HG03039 (cell line): ENCODE data around the gene IRF1.

Experiments used
- ATAC-seq: cut with Tn5 transposase; IDR thresholded peaks from one replicate; pipeline ENCODE4 v1.9.1; 2021; ENCODE audit warnings: mild to moderate bottlenecking, moderate library complexity; ENCODE audit not compliant: unreplicated experiment

IRF1 gene

DNA sequence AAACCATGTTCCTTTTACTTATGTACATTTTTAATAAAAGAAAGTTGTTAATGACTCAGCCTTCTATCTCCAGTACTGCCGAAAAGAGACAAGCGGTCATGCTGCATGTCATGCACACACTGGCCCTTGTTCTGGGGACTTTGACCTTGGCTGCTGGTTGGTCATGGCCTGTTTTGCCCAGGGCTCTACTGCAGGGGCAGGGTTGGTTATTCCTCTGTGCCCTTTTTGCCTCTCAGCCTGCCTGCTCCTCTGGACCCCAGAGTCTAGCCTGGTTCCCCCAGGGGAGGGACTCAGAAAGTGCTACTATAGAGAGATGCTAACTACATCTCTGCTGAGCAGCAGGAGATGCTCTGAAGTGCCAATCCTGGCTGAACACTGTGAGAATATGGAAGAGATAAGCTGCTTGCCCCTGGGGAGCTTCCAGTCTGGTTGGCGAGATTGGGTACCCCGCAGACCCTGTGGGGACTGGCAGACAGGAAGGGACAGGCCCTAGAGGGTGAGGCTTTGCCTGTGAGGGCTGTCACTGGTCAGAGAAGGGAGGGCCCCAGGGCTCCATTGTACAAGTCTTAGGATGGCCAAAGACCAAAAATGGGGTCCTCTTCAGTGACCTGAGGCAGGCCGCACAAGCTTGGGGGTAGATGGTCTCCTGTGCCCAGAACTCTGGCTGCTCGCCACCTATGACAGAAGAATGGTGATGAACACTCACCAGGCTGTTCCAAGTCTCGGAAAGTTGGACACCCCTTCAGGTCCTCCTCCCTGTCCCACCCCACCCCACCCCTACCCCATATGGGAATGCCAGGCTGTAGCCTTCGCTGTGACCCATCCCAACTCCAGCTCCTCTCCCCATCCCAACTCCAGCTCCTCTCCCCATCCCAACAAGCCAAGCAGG, 14.3 kb downstream of the IRF1 start:
- ATAC-seq: no peak

- no peak for ATAC-seq
Measured at GRCh38 chr5:132475497-132475882, 15.1 kb downstream of the IRF1 start.

DNA sequence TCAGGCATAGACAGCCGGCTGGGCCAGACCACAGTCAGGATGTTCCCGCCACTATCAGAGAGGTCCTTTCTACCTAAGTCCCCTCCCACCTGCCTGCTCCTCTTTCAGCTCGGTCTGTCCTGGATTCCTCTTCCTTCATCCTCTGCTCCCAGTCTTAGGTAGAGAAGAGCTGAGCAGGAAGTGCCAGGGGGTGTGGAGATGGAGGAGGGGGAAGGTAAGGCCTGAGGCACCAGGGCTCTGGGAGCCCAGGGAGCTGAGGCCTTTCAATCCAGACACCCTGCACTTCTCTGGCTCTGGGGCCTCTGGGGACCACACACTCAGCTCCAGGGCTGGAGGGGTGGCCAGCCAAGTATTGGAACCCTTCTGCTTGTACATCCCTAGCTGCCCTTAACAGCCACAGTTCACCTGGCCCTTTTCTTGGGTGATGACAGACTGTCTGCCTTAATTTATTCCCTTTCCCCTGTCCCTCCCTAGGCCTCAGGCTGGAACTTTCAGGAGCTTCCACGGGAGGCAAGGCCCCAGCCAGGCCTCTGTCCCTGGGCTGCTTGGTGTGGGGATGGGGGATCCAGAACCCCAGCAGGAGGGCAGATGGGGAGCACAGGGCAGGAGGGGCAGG, 15.6 kb downstream of the IRF1 start:
- no peak for ATAC-seq

- ATAC-seq: no peak
Measured at GRCh38 chr5:132474131-132474723, 16.3 kb downstream of the IRF1 start.

DNA sequence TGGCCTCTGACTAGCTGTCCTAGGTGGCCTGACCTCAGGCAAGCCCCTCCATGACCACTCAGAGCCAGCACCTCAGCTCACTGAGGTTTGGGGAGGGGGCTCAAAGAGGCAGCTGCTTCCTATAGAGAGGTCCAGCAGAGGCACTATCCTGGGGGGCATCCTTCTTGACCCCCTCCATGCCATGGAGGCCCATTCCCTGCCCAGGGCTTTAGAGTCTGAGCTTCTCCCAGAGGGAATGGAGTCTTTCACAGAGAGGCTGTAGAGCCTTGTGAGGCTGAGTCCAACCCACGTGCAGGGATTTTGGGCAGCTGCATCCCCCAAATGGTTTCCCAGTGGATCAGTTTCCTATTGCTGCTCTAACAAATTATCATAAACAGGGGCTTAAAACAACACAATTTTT, 16.9 kb downstream of the IRF1 start:
- ATAC-seq: no peak

GRCh38 chr5:132473019-132473531, 17.5 kb downstream of the IRF1 start:
- ATAC-seq: no peak

DNA sequence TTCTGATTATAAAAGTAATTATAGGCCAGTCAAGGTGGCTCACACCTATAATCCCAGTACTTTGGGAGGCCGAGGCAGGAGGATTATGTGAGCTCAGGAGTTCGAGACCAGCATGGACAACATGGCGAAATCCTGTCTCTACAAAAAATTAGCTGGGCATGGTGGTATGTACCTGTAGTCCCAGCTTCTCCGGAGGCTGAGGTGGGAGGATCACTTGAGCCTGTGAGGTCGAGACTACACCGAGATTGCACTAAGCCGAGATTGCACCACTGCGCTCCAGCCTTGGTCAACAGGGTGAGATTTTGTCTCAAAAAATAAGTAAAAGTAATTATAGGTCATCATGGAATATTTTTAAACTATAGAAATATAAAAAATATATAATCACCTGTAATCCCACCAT, 18.1 kb downstream of the IRF1 start:
- no peak for ATAC-seq

DNA sequence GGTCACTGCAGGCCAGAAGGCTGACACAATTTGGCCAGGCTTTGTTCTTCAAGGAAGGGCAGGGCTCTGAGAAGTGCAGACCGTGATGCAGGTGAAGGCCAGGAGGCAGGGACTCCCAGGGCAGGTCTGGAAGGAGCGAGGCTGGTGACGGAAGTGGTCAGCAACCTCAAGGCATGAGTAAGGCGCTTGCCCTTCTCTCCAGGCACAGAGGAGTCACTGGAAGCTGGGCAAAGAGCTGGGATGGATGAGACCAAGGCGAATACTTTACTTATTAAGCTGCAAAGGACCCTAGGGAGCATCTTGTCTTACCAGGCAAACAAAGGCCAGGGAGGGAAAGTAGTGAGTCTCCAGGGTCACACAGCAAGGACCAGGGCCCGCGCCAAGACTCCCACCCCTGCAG, 18.6 kb downstream of the IRF1 start:
- no peak for ATAC-seq

- ATAC-seq: no peak
Measured at GRCh38 chr5:132471151-132471907, 19.2 kb downstream of the IRF1 start.

DNA sequence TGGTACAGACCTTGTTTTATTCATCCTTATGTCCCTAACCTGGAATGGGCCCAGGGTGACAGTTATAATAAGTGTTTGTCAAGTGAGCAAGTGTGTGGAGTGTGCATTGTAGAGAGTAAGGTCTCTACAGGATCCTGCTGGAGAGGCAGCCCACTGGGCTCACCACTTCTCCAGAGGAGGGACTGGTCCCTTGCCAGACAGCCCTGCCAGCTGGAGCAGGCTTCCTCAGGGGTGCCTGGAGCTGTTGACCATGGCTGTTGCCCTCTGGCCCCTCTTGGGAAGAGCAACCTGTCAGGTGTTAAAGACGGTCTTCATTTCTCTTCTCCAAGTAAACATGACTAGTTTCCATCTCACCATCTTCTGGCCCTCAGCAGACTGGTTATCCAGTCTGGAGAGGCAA, 20.0 kb downstream of the IRF1 start:
- ATAC-seq: no peak

DNA sequence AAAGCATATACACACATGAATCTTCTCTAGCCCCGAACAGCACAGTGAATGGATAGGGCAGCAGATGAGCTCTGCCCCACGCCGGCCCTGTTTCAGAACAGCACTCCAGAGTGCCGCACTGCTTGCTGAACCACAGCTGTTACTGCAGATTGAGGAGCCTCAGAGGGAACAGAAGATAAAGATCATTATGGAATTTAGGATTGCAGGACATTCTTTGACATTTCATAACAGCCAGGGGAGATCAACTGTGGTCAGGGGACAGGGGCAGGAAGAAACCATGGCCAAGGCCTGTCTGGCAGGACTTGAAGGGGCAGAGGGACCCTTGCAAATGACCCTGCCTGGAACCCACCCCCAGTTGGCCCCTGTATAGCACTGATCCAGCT, 20.6 kb downstream of the IRF1 start:
- no peak for ATAC-seq

DNA sequence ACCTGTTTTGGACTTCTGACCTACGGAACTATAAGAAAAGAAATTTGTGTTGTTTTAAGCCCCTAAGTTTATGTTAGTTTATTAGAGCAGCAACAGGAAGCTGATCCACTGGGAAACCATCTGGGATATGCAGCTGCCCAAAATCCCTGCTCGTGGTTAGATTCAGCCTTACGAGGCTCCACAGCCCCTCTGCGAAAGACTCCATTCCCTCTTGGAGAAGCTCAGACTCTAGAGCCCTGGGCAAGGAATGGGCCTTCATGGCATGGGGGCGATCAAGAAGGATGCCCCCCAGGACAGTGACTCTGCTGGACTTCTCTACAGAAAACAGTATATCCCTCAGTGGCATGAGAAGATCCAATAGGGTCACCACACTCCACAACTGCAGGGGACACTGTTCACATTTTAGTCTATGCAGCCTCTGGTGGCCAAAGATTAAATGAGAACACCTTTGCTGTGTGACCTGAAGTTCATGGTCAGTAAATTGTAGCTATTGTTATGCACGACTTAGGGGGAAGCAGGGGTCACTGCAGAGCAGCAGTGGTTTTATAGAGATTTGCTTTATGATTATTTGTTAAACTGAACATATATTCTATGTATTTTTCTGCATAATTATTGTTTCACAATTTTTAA, 21.1 kb downstream of the IRF1 start:
- no peak for ATAC-seq

- no peak for ATAC-seq
Measured at GRCh38 chr5:132468656-132469379, 21.8 kb downstream of the IRF1 start.

DNA sequence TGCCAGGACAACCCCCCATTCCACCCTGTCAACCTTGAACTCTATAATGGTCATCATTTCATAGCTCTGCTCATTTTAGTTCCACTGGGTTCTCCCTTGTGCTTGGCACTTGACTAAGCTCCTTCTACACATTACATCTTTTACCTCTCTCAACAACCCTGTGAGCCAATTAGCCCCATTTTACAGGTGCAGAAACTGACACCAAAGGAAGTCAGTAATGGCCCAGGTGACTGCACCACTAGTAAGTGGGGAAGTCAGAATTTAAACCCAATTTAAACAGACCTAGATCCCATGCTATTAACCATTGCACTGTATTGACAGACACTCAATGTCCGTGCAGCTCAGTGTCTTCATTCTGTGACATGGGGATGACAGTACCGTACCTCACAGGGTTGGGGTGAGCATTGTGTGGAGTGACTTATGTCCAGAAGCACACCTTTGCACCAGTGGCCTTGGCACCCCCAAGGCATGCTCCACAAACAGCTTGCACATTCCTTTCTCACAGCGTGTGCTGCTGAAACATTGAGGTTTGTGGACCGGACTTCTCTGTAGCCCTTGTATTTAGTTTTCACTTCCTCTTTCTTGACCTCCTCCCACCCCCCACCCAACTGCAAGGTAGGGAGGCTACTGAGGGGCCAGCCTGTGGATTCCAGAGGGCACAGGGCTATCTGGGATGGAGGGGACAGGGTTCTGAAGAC, 23.1 kb downstream of the IRF1 start:
- no peak for ATAC-seq

DNA sequence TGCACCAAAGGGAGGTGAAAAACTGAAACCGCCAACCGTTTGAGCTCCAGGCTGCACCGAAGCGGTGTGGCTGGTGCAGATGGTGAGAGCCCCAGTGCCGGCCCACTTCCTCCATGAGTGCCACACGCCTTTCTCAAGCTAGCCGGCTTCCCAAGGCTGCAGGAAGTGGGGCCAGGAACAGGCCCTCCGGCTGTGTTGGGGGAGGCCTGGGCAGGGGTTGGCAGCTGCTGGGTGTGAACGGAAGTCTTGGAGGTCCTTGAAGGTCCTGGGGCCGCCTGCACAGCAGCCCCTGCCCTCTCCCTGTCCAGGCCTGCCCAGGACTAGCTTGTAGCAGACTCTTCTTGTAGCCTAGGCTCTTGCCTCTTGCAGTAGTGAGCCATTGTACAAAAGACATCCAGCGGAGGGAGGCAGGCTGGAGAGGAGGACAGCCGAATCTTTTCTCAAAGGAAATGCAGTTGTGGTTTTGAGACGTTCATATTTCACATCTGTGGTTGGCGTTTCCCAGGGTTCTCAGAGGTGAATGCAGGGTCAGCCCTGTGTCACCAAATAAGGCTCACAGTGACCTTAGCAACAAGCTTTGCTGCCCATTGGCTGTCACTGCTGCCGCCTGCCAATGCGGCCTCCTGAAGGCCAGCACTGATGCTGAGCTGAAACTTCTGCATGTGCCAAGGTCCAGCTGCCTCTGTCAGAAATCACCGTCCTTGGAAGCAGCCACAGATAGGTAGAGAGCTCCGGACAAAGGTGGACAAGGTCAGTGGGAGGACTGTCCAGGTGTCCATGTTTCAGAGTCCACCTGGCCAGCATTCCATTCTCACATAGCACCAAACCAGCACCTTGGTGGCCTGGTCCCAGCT, 23.9 kb downstream of the IRF1 start:
- ATAC-seq: peak; percentile 53

GRCh38 chr5:132465059-132465707, 25.4 kb downstream of the IRF1 start:
- ATAC-seq: no peak

GRCh38 chr5:132464156-132464939, 26.2 kb downstream of the IRF1 start:
- no peak for ATAC-seq
